Measurements from ENCODE around the gene GTPBP6.
"Not testable (repeated sequence)": the region's sequence is repeated elsewhere in the genome, so short reads cannot be mapped to it uniquely, and the experiment has no call there.

DNA sequence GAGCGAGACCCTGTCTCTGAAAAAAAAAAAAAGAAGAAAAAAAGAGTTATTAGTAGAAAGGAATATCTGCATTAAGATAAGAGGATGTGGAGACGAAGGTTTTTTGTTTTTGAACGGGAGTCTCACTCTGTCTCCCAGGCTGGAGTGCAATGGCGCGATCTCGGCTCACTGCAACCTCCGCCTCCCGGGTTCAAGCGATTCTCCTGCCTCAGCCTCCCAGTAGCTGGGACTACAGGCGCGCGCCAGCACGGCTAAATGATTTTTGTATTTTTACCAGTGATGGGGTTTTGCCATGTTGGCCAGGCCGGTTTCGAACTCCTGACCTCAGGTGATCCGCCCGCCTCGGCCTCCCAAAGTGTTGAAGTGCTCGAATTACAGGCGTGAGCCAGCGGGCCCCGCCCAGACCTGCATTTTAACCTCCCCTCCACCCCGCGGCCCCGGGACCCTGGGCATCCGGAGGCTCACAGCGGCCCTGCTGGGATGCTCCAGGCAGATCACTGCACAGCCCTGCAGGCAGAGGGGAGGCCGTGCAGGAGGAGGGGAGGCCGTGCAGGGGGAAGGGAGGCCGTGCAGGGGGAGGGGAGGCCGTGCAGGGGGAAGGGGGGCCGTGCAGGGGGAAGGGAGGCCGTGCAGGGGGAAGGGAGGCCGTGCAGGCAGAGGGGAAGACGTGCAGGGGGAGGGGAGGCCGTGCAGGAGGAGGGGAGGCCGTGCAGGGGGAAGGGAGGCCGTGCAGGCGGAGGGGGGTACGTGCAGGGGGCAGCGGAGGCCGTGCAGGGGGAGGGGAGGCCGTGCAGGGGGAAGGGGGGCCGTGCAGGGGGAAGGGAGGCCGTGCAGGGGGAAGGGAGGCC lies 38.6 kb downstream of the GTPBP6 start:
- TF ChIP-seq, protein P1, sequence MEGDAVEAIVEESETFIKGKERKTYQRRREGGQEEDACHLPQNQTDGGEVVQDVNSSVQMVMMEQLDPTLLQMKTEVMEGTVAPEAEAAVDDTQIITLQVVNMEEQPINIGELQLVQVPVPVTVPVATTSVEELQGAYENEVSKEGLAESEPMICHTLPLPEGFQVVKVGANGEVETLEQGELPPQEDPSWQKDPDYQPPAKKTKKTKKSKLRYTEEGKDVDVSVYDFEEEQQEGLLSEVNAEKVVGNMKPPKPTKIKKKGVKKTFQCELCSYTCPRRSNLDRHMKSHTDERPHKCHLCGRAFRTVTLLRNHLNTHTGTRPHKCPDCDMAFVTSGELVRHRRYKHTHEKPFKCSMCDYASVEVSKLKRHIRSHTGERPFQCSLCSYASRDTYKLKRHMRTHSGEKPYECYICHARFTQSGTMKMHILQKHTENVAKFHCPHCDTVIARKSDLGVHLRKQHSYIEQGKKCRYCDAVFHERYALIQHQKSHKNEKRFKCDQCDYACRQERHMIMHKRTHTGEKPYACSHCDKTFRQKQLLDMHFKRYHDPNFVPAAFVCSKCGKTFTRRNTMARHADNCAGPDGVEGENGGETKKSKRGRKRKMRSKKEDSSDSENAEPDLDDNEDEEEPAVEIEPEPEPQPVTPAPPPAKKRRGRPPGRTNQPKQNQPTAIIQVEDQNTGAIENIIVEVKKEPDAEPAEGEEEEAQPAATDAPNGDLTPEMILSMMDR (IDR thresholded peaks at IDR 0.05), result not testable (repeated sequence)
- TF ChIP-seq POLR2A (IDR thresholded peaks at IDR 0.05), result not testable (repeated sequence)

All from uterus (tissue), 2 donors.